DMS79 treated with DMSO at 0.1 percent for 48 hours (cell line): Measurements from ENCODE around the gene STARD13.

ENCODE experiments used
- DNase-seq: peaks from one replicate; lab custom pipeline; 2025; lab: John Stamatoyannopoulos, UW

Gene STARD13

DNA sequence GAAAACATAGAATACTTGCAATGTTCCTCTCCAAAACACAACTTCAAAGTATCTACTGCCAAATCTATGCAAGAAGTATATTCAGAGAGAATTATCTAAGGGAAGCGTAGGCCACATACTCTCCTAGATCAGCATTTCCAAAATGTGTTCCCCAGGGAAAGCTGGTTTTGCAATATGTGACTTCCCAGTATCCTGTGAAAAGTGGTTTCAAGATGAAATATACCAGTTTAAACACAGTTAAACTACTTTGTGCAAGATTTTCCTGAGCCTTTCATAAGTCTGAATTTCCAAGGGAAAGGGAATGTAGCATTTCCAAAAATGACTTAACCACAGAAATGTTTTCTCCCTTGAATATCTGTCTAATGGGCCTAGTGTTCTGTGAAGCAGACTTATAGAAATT is 7.6 kb downstream of the STARD13 start:
- DNase-seq = no peak

DNA sequence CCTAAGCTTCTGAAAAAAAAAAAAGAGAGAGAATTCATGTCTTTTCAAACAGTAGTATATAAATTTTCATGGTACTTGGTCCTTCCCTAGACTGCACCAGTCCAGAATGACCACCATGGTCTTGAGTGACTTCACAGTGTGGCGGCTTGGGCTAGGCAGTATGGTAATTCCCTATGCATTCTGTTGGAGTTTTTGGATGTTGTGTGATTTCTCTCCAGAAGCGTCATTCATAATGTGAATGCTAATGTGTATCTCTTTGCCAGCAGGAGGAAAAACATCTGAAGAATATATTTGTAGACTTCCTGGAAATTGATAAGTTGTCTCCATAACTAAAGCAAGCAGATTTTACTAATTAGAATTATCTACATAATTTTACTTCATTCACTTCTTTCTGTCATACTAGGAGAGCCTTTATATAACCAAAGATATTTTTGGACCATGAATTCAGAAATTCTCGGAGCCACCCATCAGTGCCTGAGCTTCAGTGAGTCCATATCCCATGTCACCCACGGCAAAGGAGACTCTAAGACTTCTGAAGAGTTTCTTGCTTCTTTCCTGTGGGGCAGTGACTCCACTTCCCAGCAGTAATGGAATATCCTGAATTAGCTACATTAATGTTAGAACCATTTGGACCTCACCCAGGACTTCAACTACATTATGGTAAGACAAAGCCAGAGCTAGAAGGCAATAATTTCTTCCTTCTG is 8.4 kb downstream of the STARD13 start:
- no peak for DNase-seq

DNA sequence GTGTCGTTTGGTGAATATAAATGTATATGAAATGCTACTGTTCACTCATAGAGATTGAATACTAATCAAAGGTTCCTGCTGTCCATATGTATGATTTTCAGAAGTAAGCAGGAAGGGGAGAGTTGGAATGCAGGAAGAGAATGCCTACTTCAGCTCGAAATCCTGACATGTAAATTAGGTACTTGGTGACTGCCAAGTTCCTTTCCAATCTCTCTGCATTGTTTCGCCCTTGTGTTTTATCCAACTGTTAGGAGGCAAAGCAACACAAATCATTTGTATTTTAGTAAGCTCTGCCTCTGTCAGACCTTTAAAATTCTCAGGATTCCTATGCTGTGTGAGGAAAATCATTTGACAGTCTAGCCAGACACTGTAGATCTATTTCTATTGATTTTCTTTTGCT is 9.0 kb downstream of the STARD13 start:
- no peak for DNase-seq

DNA sequence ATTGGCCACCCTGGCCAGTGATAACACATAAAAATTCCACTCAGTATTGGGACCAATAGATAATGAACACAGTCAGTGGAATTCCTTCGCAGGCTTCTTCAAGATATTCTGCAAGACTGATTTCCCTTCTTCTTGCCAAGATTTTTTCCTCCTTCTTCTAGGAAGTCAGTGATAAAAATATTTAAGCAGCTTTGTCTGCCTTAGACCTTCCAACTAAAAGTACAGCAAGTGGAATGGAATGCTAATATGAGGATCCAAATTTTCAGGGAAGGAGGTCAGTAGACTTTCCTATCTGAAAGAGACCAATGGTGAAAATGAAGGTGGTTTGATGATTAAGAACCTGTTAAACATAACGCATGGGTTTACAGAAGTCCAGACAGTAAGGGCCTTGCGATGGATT is 9.6 kb downstream of the STARD13 start:
- DNase-seq = no peak

DNA sequence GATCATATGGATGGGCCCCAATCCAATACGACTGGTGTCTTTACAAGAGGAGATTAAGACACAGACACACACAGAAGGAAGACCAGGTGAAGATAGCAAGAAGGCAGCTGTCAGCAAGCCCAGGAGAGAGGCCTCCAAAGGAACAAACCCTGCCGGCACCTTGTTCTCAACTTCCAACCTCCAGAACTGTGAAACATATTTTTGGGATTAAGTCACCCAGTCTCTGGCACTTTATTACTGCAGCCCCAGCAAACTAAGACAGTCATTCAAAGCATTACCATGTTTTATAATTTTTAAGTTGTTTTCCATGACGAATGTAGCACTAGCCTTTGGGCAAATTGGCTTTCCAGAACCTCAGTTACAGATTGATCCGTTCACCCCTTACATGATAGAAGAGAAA is 11.3 kb downstream of the STARD13 start:
- no peak for DNase-seq

DNA sequence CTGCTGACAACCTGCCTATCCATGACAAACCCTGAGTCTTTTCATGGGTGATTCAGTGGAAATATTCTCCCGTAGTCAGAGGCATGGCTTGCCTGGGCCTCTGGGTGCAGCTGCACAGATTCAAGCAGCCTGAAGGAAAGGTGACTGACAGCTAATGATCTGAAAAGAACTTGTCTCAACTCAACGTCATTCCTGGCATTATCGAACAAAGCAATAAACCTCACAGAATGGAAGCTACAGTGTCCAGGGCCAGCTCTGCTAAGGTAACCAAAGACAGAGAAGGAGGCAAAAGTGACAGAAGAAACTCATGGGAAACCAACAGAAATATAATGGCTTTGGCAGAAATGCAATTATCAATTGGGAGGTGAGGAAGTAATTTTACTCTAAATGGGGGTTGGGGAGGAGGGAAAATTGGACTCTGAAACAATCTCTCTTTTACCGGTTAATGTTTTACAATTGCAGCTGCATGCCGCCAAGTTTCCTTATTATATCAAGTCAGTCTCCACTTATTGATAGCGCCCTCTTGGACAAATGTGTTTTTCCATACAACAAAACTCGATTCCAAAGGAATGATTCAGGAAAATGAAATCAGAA is 12.9 kb downstream of the STARD13 start:
- DNase-seq = no peak

DNA sequence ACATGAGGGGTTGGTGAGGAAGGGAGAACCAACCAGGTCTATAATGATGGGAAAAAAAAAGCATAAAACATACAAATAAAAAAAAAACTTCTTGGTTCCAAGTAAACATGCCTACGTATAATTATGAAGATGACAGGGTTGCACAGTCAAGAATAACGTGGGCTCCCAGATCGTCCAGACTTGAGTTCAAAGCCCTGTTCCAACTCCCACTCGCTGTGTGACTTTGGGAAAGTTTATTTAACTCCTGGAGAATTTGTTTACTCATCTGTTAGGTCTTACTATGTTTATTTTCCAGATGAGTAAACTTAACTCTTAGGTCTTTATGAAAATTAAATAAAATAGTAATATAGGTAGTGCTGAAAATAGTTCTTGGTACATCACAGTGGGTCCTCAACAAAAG is 13.8 kb downstream of the STARD13 start:
- no peak for DNase-seq

DNA sequence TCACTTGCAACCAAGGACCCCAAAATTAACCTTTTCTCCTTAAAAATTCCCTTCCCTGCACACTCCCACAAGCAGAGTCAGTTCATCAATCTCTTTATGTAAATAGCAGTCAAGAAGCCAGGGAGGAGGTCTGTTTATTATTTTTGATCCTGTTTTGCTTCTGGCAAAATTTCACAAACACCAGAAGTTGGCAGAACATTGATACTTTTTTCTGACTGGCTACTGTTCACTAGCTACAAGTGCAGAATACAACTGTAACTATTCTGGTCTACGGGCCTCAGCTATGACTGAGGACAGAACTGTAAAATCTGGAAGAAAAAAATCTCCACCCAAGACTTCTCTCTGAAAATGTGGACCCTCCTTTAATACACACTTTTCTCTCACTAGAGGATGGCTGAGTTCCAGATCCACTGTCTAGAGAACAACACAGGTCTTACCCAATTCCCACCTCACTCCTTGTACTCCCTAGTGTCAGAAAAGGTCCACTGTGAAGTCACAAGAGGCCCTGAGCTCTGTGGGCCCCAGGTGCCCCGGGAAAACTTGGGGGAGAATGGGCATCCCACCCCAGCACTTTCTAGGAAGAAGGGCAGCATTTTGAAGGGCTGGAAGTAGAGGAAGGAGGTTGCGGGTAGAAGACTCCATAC is 14.5 kb downstream of the STARD13 start:
- no peak for DNase-seq

DNA sequence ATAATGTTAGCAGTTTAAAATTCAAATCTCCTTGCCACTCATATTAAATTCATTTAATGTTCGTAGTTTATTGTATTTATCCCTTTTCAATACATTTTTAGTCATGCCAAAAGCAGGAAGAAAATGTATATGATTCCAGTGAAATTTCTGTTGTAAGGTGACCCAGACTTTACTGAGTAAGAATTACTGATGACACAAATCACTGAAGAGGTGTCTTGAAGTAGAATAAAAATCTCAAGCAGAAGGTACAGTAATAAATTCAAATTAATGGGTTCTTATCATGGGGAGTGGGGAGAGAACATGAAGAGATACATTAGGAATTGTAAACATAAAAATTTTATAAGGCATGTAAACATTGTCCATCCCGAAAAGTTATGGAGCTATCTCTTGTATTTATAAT is 19.9 kb downstream of the STARD13 start:
- no peak for DNase-seq

DNA sequence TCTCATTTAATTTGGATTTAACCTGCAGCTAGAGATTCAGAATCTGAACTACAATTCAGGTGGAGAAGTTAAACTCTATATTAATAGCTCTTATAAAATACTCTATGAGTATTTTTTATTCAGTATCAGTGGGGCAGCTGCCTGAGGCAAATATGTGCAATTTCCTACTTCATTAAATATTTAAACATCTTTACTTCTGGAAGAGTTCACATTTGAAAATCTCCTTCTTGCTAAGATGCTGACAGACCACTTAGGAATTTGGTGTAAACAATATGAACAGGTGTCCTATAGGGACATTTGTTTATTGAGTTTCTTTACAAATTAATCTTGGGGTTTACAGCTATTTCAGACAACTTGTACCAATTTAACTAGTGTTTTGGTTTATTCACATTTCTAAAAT is 20.4 kb downstream of the STARD13 start:
- no peak for DNase-seq

DNA sequence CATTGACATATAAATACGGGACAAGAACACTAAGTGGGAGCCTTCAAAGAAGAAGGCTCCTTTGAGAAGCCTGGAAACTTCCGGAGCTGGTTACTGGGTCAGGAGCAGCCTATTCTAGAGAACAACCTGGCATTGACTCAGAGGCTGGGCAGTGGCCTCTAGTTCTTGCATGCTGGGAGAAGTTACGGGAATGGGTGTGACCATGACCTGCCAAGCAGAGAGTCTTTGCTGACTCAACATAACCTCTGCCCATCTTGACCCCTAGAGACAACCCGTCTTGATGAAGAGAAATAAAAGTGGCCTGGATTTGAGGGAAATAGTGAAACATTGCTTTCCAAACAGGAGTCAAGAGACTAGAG is 21.0 kb downstream of the STARD13 start:
- no peak for DNase-seq

DNA sequence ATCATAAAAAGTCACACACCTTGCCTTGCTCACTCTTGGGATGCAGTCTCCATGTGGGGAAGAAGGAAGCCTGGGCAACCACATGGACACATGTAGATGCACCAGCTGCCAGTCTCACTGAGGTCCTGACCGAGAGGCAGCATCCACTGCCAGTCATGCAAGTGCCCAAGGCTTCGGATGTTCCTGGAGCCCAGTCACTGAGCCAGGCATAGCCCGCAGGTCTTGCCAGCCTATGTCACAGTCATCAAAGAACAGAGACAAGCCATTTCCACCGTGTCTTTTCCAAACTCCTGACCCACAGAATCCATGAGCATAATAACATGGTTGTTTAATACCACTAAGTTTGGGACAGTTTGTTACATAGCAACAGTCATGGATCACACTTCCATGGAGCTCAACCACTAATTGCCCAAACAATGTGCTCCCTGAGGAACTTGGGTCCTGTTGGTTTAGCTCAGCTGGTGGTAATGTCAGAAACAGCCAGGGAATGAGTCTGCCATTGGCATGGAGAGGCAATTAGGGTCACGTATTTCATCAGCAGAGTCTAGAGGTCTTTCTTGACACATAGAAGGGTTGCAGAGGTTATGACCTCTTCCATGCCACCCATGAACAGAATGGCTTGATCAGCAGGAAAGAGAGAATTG is 21.5 kb downstream of the STARD13 start:
- DNase-seq = no peak

DNA sequence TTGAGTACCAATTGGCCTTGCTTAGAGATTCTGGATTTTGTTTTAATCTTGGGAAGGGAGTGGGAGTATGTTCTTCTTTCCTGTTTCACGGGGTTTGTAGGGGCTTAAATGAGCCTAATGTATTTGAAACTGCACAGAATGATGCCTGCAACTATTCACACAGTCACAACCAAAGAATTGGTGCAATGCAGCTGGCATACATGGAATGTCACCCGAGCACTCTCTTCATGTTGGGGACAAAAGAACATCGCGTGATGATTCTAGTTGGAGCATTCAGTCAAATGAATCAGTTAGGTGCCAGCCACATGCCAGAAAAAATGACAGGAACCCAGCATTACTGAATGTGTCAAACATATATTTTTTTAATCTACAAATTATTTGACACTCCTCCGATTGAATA is 22.1 kb downstream of the STARD13 start:
- no peak for DNase-seq

DNA sequence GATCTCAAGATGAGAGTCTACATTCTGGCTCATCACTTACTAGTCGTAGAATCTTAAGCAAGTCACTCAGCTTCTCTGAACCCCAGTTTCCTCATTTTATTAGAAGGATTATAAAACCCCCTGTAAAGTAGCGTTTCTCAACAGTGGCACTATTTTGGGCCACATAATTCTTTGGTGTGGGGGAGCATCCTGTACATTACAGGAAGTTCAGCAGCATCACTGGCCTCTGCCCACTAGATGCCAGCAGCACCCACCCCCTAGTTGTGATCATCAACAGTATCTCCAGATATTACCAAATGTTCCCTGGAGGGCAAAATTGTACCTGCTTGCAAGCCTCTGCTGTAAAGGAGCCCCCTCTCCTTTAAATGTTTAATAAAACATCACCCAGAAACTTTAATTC is 22.6 kb downstream of the STARD13 start:
- no peak for DNase-seq

DNA sequence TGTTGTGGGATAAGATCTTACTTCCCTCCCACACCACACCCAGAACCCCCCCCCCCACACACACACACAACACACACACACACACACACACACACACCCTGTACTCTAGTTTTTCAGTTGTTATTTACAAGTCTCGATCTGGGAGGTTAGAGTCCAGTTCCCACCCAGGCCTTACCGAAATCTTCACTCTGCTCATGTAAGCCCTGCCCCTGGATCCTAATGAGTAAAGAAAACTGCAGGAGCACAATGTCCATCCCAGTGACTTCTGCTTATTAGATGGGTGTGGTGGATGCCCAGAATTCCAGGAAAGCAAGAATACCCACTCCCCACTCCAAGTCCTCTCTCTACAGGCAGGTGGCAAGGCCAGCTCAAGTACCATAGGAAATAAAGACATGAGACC is 23.0 kb downstream of the STARD13 start:
- no peak for DNase-seq

DNA sequence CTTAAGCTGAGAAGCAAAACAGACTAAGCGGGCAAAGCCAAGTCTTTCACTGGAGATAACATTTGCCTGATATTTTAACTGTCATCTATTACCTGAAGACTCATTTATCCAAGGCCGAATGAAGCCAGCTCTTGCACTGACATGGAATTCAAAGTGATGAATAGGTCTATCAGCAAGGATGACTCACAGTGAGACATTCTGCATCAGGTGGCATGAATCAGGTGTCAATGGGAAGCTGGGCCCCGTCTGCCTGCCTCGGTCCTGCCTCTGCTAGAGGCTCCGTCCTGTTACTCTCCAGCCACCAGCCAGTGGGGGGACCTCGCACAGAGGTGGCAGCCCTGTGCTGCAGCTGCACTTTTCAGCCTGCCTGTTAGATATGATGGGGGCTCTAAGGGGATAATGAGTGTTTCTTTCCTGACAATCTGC is 23.5 kb downstream of the STARD13 start:
- DNase-seq = no peak

DNA sequence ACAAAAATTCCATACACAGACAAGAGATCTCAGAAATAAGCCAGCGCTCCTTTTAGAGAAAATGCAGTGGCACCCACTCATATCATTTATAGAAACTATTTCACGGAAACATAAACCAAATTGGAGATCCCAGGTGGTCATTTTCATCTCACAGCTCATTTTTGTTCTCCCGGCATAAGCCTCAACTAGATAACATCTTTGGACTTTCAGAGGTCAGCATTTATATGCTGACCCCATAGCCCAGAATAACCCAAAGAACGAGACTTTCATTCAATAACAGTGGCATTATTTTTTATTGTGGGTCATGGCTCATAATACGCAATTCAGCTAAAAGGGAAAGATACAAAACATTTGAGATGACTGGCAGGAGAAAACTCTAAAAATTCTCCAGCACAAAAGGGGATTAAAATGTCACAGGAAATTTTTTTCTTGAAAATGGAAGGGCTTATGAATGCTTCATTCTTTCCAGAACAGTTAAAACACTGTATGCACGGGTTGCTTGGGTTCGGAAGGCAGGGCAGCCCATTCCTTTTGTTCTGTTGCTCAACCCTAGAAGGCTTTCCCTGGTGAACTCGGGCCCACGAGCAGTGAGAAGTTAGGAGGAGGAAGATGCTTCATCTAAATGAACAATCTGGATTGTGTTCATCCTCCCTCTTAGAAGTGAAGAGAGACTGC is 24.0 kb downstream of the STARD13 start:
- no peak for DNase-seq

DNA sequence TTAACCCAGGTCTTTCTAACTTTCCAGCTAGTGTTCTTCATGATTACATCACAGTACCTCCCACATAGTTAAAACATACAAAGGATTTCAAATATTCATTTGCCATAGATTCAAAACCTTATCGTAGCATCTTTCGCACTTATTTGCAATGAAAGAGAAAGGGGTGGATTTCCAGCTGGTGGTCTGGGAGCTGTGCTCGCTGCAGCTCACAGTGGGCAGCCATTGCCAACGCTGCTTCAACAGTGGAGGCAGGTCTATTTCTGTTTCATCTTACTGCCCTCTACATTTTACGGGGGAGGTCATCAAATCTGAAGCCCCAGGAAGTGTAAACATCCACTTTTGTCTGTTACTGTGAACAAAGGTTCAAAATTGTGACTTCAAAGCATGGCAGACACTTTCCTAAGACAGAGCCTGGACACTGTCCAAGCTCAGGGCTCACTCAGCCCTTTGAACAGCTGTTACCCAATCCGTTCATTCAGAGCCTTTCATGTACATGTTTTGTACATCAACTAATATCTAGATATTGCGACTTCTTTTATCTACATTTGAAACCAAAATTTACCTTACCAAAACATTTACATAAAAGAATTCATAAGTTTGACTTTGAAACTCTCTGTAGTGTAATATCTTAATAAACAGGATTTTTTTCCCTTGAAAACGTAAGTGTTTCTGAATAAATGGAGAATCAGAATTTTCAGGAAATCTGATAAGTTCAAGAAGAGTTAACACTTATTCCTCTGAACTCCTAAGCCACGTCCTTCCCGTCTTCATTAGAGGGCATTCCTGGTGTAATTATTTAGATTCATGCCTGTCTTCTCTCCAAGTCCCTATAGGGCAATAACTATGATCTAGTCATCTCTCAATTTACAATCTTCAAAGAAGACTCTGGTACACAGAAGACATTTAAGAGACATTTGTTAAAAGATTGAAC is 25.1 kb downstream of the STARD13 start:
- DNase-seq = no peak

DNA sequence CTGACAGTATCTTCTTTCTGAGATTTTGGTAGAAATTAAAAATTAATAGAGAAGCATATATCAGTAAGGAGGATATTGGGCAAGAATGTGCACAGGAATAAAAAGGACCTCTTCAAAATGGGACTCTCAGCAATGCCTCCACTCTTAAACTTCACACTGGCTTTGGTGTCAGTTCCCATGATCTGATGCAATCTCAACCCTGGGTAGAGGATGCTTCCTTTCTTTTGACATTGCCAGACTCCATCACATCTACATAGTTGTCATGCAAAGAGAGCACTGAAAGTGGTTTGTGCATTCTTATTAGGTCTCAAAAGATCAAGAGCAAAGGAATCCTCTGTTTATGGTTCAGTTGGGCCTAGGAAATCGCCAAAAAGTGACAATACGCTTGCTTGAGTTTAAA is 26.3 kb downstream of the STARD13 start:
- DNase-seq = no peak

DNA sequence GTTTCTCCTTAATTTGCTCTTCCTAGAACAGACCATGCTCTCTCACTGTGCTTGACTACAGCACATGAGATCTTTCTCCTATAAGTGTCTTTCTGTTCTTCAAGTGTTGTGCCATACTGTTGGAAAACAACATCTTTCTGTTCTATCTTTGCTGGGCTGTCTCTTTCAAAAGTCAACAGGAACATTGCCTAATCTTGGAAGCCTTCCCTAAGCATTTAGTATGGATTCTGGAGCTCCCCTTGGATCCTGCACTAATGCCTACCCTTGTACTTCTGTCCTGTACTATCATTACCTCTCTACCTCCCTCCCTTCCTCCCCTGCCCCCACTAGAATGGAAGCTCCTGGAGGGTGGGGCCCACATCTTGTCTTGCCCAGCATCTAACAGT is 26.8 kb downstream of the STARD13 start:
- DNase-seq = no peak
